PC-9 (cell line): ENCODE measurements around the gene CRAT. TPM values are rescaled to one million over a fixed set of nuclear protein-coding genes. Genes with fewer than 3 reads are reported as not detected.
A peak's percentile ranks its signal among the peaks of the same experiment; 100 is the strongest.

Experiments used
- BruUV-seq: library from RNA; stranded (reverse); fragments of 400-500 nt; replicated peaks from 2 replicates; lab custom pipeline; 2021; lab: Mats Ljungman, UMichigan
- CTCF ChIA-PET: fragments of 300-600 bp; sonication (Branson Sonifier 250); formaldehyde crosslinking; loops from one replicate; lab custom pipeline; 2022; ENCODE audit warnings: antibody characterized with exemption; lab: Charles Lee
- POLR2A ChIA-PET: fragments of 300-600 bp; sonication (Branson Sonifier 250); formaldehyde crosslinking; loops from one replicate; lab custom pipeline; 2022; ENCODE audit warnings: antibody characterized with exemption; ENCODE audit not compliant: unreplicated experiment; lab: Charles Lee
- DNase-seq, 2 experiments: peaks; one replicate each; pipeline versions ENCODE4 v3.0.0 to v3.0.0-alpha.2; 2015 to 2022; ENCODE audit warnings: mixed read lengths in 1 of 2
- H2AFZ ChIP-seq: fragments of 200-600 bp; sonication (generic); 2 replicates; pipeline ENCODE4 v1.8.1; 2017; ENCODE audit warnings: antibody characterized with exemption
- H3F3A ChIP-seq: fragments of 200-600 bp; sonication (generic); 2 replicates; pipeline ENCODE4 v1.8.1; 2017; ENCODE audit warnings: antibody characterized with exemption, mild to moderate bottlenecking, low read depth; ENCODE audit not compliant: insufficient read depth
- H3K27ac ChIP-seq: fragments of 200-600 bp; sonication (generic); 2 replicates; pipeline ENCODE4 v1.6.1; 2016; ENCODE audit warnings: mixed run types
- H3K27me3 ChIP-seq: fragments of 200-600 bp; sonication (generic); 2 replicates; pipeline ENCODE4 v1.6.1; 2016; ENCODE audit warnings: low read depth, mixed run types; ENCODE audit not compliant: insufficient read depth
- H3K36me3 ChIP-seq: fragments of 200-600 bp; sonication (generic); 2 replicates; pipeline ENCODE4 v1.6.1; 2016; ENCODE audit warnings: low read depth, mixed run types
- H3K4me1 ChIP-seq: fragments of 200-600 bp; sonication (generic); replicated peaks from 2 replicates; pipeline ENCODE4 v1.6.1; 2016; ENCODE audit warnings: mixed run types; ENCODE audit not compliant: insufficient read depth
- H3K4me2 ChIP-seq: fragments of 200-600 bp; sonication (generic); 2 replicates; pipeline ENCODE4 v1.6.1; 2017; ENCODE audit warnings: mixed run types
- H3K4me3 ChIP-seq: fragments of 200-600 bp; sonication (generic); 2 replicates; pipeline ENCODE4 v1.6.1; 2016; ENCODE audit warnings: mixed run types
- H3K79me2 ChIP-seq: fragments of 200-600 bp; sonication (generic); 2 replicates; pipeline ENCODE4 v1.6.1; 2017; ENCODE audit warnings: low read depth, mixed run types
- H3K9me2 ChIP-seq: fragments of 200-600 bp; sonication (generic); 2 replicates; pipeline ENCODE4 v1.8.1; 2017; ENCODE audit warnings: mild to moderate bottlenecking; ENCODE audit not compliant: insufficient read depth
- H3K9me3 ChIP-seq: fragments of 200-600 bp; sonication (generic); 2 replicates; pipeline ENCODE4 v1.8.1; 2016; ENCODE audit warnings: low read depth; ENCODE audit not compliant: insufficient read depth
- H4K20me1 ChIP-seq: fragments of 200-600 bp; sonication (generic); 2 replicates; pipeline ENCODE4 v1.8.1; 2017; ENCODE audit not compliant: insufficient read depth
- CTCF ChIP-seq: fragments of 200-600 bp; sonication (generic); conservative IDR thresholded peaks from 2 replicates; pipeline ENCODE4 v1.6.1; 2017; ENCODE audit warnings: mixed run types, antibody characterized with exemption, mild to moderate bottlenecking, moderate library complexity
- EZH2 ChIP-seq: fragments of 200-600 bp; sonication (generic); IDR thresholded peaks from 2 replicates; pipeline ENCODE4 v1.8.0; 2017; ENCODE audit warnings: antibody characterized with exemption, low read depth
- intact Hi-C: fragments of 100-400 bp; cut with micrococcal nuclease; formaldehyde crosslinking; loops from one replicate; pipeline ENCODE4 v1.10.0; 2022; ENCODE audit not compliant: unreplicated experiment
- total RNA-seq: library from RNA; stranded (reverse); gene quantifications from 2 replicates; pipeline ENCODE4 v1.2.3, GENCODE V29; 2021

CRAT gene
- total RNA-seq, 1 experiment from 2014 or later: 40.3 TPM

DNA sequence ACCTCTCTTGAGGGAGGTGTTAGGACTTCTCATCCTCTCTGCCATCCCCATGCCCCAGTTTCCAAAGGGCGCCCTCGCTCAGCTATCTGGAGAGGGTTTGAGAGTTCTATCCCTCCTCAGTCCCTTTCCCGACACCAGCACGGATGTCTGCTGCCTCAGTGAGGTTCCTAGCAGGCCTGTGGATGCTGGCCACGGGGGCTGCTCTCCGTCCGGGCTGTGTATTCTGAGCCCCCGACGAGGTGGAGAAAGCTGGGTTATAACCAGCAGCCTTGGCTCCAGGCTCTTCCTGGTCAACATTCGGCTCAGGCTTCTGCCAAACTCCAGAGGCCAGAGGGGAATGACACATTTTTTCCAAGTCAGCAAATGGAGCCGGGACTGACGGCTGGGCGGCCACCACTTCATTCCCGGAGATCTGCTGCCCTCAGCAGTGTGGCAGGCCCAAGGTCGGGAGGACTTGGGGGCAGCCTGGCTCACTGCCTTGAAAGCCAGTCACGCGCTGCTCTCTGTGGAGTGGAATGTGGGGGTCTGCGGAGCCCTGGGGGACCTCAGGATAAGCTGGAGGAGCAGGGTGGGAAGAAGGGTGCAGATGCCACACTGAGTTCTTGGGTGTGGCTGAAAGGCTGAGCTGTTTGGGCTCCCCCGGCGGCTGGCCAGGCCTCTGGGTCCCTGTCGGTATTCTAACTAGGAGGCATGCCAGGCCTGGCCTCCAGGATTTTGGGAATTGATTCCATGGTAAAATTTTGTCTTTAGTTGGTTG is 28.1 kb upstream of the CRAT start:
- no peak for DNase-seq
- H3K27me3 ChIP-seq: no peaks in the 10 kb centered on the region
- CTCF ChIA-PET: interaction anchor here (0.5 to 2.7 kb wide), 10 partner anchors 31 to 485 kb away, joined by 3 to 10 read pairs (median 3); partner anchors contain the start of gene C9orf50
- H3K36me3 ChIP-seq: 0 out of 2 replicates have a peak, but pooled peaks cover 5% of the 10 kb centered on the region
- H3K79me2 ChIP-seq: peaks cover 19% of the 10 kb centered on the region
- H4K20me1 ChIP-seq: no peaks in the 10 kb centered on the region
- no peaks in the 10 kb centered on the region for H3K9me3 ChIP-seq
- POLR2A ChIA-PET: interaction anchor here (0.6 kb wide), 1 partner anchor 52 kb away, joined by 4 read pairs; no protein-coding TSS in a partner anchor
- intact Hi-C loops: loop anchor here (1.0 kb wide), 3 partner anchors 344 to 486 kb away; no protein-coding TSS in a partner anchor
- no peak overlapping the region for H2AFZ ChIP-seq
- H3K9me2 ChIP-seq: no peaks in the 10 kb centered on the region
- peaks cover 42% of the 10 kb centered on the region for H3K4me1 ChIP-seq
- TF ChIP-seq CTCF (no peak), EZH2 (no peak)
- peak overlapping the region; percentile 100 for H3K4me2 ChIP-seq
- no peak overlapping the region for H3K27ac ChIP-seq
- no peak overlapping the region for H3K4me3 ChIP-seq
- peaks cover 24% of the 10 kb centered on the region; the same call in 1 of the 2 replicates for H3F3A ChIP-seq
- no TSS peak for BruUV-seq

DNA sequence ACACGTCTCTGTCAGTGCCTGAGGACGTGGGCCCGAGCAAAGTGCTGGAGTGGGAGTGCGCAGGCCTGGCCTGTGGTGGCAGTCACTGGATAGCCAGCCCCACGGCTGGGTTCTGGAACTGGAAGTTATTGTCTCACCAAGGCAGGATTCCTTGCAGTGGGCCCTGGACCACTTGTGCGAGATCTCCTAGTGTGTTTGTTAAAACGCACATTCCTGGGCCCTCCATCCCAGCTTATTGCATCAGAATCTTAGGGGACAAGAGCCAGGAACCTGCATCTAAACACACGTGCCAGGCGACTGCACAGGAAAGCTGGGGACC is 27.5 kb upstream of the CRAT start:
- ChIA-PET POLR2A (interaction anchor here (0.5 kb wide), 1 partner anchor 470 kb away, joined by 3 read pairs; no protein-coding TSS in a partner anchor), CTCF (interaction anchor here (0.7 to 2.7 kb wide), 2 partner anchors 475 to 486 kb away, joined by 3 to 10 read pairs; no protein-coding TSS in a partner anchor)
- Histone ChIP-seq H3K27me3 (no peaks in the 10 kb centered on the region), H4K20me1 (no peaks in the 10 kb centered on the region), H3F3A (peaks cover 20% of the 10 kb centered on the region; the same call in 1 of the 2 replicates), H3K4me1 (peaks cover 39% of the 10 kb centered on the region), H3K79me2 (peaks cover 19% of the 10 kb centered on the region), H3K9me2 (no peaks in the 10 kb centered on the region), H3K36me3 (0 out of 2 replicates have a peak, but pooled peaks cover under 1% of the 10 kb centered on the region), H2AFZ (no peak overlapping the region), H3K27ac (no peak overlapping the region), H3K4me3 (no peak overlapping the region), H3K4me2 (no peak overlapping the region), H3K9me3 (no peaks in the 10 kb centered on the region)
- no TSS peak for BruUV-seq
- DNase-seq: no peak
- no peak for TF ChIP-seq CTCF
- no peak for TF ChIP-seq EZH2
- intact Hi-C loops: no loop called here

DNA sequence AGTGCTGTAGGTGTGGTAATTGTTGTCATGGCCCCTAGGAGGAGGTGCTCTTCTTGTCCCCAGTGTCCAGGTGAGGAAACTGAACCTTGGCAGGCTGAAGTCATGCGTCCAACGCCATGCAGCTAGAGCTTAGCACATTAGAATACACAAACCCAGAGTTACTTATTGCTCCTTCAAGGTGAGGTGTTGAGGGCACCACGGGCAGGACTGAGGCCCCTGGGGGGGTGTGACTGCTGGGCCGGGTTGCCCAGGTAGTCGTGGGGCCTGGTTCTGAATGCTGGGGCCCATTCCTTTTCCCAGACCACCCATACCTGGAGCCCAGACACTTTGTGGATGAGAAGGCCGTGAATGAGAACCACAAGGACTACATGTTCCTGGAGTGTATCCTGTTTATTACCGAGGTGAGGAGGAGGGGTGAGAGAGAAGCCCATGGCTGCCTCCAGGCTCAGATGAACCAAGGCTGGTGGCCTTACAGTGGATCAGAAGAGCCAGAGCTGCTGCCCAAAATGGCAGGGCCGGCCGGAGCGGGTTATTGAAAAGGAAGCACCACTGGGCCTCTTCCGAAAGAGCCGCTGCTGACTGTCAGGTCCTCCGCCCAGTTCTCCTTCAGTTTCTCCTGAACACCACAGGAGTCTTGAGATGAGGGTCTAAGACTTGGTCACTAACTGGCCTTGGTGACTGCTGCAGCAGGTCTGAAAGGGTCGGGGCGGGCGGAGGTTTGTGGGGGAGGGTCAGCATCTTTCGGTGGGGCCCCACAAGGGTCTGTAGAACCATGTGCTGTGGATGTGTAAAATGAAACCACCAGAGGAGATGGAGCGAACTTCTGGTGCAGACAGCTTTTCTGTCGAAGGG is 26.9 kb upstream of the CRAT start:
- Histone ChIP-seq H3K79me2 (peaks cover 17% of the 10 kb centered on the region), H2AFZ (no peak overlapping the region), H3K4me3 (no peak overlapping the region), H3K27ac (no peak overlapping the region), H4K20me1 (no peaks in the 10 kb centered on the region), H3K9me3 (no peaks in the 10 kb centered on the region), H3K9me2 (no peaks in the 10 kb centered on the region), H3F3A (peaks cover 18% of the 10 kb centered on the region; the same call in 1 of the 2 replicates), H3K27me3 (no peaks in the 10 kb centered on the region), H3K36me3 (no peaks in the 10 kb centered on the region), H3K4me2 (no peak overlapping the region), H3K4me1 (peaks cover 34% of the 10 kb centered on the region)
- no TSS peak for BruUV-seq
- DNase-seq: no peak
- POLR2A ChIA-PET: interaction anchor here (0.5 to 0.6 kb wide), 2 partner anchors 300 to 471 kb away, joined by 3 read pairs; no protein-coding TSS in a partner anchor
- TF ChIP-seq EZH2: no peak
- CTCF ChIA-PET: interaction anchor here (0.6 to 2.7 kb wide), 3 partner anchors 345 to 486 kb away, joined by 3 to 10 read pairs (median 5); no protein-coding TSS in a partner anchor
- intact Hi-C loops: no loop called here
